Coronary artery (tissue), 2 donors: ENCODE results near the gene CXCL16.
"Not testable (repeated sequence)": the region's sequence is repeated elsewhere in the genome, so short reads cannot be mapped to it uniquely, and the experiment has no call there.

Source experiments
- DNase-seq: peaks from one replicate; pipeline ENCODE4 v3.0.0-alpha.2; 2017; ENCODE audit warnings: low spot score
- H3K27ac ChIP-seq, 2 donors: fragments of 200-600 bp; sonication (generic); one replicate each; pipeline ENCODE4 v1.5.1; 2016 to 2019
- H3K4me3 ChIP-seq: fragments of 200-600 bp; sonication (generic); 2 replicates; pipeline ENCODE4 v1.5.1; 2016; ENCODE audit warnings: mild to moderate bottlenecking, moderate library complexity
- TF ChIP-seq, protein P1 (sequence below): fragments of 200-600 bp; sonication (generic); IDR thresholded peaks from one replicate; pipeline ENCODE4 v1.5.1; 2019; ENCODE audit warnings: antibody characterized with exemption

Gene CXCL16

DNA sequence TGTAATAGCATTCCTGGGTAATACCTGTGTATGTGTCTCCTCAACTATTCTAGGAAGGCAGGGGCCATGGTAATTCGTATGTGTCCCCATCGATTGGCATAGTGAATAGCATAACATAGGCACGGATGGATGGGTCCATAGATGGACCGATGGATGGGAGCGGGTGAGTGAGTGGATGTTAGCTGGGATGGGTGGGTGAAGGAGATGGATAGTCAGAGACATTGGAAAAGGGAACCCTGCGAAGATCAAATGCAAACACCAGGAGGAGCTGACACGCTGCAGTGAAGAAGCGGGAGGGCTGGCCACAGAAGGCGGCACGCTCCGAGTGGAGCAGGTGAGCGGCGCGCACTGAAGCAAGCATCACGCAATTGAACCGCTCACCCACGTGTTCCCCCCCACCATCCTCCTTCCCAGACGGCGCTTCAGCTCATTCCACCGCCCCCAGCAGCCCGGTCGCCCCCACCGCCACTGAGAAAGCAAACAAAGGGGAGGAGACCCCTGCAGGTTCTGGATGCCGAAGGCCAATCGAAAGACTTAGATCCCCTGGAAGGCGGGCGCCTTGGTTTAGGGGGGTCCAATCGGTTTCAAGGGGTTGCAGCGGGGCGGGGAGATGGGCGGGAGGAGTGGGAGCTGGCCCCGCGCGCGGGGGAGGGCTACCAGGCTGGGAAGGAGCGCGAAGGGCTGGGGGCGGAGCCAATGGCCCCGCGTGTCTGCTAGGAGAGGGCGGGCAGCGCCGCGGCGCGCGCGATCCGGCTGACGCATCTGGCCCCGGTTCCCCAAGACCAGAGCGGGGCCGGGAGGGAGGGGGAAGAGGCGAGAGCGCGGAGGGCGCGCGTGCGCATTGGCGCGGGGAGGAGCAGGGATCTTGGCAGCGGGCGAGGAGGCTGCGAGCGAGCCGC, 29.7 kb downstream of the CXCL16 start, which contains the start of gene ARRB2:
TSS of gene ARRB2 (plus strand) at position 839 of the 899 bp plus-strand sequence. CDS start 90 bp downstream, outside the sequence.
- TF ChIP-seq, protein P1, sequence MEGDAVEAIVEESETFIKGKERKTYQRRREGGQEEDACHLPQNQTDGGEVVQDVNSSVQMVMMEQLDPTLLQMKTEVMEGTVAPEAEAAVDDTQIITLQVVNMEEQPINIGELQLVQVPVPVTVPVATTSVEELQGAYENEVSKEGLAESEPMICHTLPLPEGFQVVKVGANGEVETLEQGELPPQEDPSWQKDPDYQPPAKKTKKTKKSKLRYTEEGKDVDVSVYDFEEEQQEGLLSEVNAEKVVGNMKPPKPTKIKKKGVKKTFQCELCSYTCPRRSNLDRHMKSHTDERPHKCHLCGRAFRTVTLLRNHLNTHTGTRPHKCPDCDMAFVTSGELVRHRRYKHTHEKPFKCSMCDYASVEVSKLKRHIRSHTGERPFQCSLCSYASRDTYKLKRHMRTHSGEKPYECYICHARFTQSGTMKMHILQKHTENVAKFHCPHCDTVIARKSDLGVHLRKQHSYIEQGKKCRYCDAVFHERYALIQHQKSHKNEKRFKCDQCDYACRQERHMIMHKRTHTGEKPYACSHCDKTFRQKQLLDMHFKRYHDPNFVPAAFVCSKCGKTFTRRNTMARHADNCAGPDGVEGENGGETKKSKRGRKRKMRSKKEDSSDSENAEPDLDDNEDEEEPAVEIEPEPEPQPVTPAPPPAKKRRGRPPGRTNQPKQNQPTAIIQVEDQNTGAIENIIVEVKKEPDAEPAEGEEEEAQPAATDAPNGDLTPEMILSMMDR, result peak; percentile 29
- H3K27ac ChIP-seq, result peak within 1 kb of the TSS; percentile 76 to 92
- peak within 1 kb of the TSS; percentile 85 for H3K4me3 ChIP-seq
- DNase-seq, result peak; percentile 98

GRCh38 chr17:4708436-4708835, 31.3 kb downstream of the CXCL16 start:
- Histone ChIP-seq H3K4me3 (no peak overlapping the region), H3K27ac (no peak overlapping the region)
- no peak for DNase-seq
- TF ChIP-seq, protein P1, result no peak

DNA sequence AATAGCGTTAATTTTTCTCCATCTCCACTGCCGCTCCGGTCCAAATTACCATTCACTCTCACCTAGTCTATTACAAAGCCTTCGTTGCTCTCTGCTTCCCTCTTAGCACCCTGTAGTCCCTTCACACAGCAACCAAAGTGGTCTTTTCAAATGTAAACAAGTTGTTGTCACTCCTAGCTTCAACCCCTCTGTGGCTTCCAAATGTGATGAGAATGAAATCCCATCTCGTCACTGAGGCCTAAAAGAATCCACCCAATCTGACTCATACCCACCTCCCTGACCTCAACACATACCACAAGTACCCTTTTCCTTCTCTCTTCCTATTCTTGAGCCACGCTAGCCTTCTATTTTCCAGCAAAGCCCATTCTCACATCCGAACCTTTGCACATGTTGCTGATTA, 33.6 kb downstream of the CXCL16 start:
- H3K4me3 ChIP-seq, result no peak overlapping the region

DNA sequence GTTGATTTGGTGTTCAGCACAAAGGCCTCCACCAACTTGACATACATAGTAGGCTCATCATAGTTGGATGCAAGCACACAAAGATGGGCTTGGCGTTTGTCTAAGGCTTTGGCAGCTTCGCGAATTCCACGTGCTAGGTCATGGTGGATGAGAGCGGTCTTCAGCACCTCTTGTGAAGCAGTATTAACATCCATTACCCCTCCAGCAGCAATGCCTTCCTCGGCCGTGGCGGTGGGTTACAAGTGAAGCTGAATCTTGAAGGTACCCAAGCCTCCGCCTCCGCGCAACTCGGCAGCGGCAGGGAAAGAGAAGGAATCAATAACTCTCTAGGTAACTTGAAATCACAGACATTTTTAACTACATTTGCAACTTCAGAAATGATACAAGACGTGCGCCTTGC, 34.7 kb downstream of the CXCL16 start:
- Histone ChIP-seq H3K4me3 (no peak overlapping the region), H3K27ac (no peak overlapping the region)
- no peak for DNase-seq
- TF ChIP-seq, protein P1, result no peak

More for the DNA sequence above, 33.6 kb downstream of the CXCL16 start:
- no peak for DNase-seq
- no peak overlapping the region for H3K27ac ChIP-seq
- TF ChIP-seq, protein P1, result no peak

DNA sequence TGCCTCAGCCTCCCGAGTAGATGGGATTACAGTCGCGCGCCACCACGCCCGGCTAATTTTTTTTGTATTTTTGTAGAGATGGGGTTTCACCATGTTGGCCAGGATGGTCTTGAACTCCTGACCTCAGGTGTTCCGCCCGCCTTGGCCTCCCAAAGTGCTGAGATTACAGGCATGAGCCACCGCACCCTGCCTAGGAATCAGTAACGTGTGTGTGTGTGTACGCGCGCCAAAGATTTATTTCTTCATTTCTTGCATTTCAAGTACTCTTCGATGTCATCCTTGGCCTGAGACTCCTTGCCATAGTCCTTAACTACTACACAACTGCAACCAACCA, 35.2 kb downstream of the CXCL16 start:
- DNase-seq, result not testable (repeated sequence)
- peak overlapping the region; percentile 92 for H3K4me3 ChIP-seq
- H3K27ac ChIP-seq, result peak overlapping the region in 1 of 2 donors; percentile 82

DNA sequence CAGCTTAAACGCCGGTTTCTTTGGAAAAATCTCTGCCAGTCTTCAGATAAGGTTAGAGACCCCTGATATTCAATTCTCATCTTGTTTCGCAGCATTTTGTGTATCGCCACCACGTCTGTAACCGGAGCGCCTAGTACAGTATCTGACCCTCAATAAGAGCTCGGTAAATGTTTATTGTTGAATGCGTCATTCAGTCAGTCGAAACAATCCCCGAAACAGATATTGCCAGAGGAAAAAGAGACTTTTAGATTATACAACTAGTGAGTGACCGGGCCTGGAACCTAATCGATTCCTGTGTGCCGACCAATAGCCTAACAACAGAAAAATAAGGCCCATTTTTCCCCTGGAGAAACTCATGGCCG, 36.4 kb downstream of the CXCL16 start:
- peak overlapping the region; percentile 92 for H3K4me3 ChIP-seq
- TF ChIP-seq, protein P1, result no peak
- no peak for DNase-seq
- peak overlapping the region; percentile 82 to 87 for H3K27ac ChIP-seq

- H3K27ac ChIP-seq, result no peak overlapping the region
- DNase-seq, result no peak
- no peak overlapping the region for H3K4me3 ChIP-seq
- TF ChIP-seq, protein P1, result no peak
Observed at GRCh38 chr17:4701116-4701515, 38.6 kb downstream of the CXCL16 start.

- H3K4me3 ChIP-seq, H3K27ac ChIP-seq, DNase-seq: not testable (repeated sequence)
Observed at GRCh38 chr17:4699401-4700056, 40.2 kb downstream of the CXCL16 start.
